Fibroblast of lung (primary cell): Measurements from ENCODE around the gene SPAG5. TPM values are rescaled to one million over a fixed set of nuclear protein-coding genes. Genes with fewer than 3 reads are reported as not detected.
A peak's percentile ranks its signal among the peaks of the same experiment; 100 is the strongest.

Experiments used
- DNase-seq, 2 donors: peaks; one replicate each; pipeline versions ENCODE4 v3.0.0 to v3.0.0-alpha.2; 2010; ENCODE audit warnings: low read depth in 2 of 2
- H2AFZ ChIP-seq: 2 replicates; pipeline ENCODE4 v1.5.1; 2012; ENCODE audit warnings: low read length, control low read depth, inconsistent platforms
- H3K27ac ChIP-seq: 2 replicates; pipeline ENCODE4 v1.5.1; 2011; ENCODE audit warnings: low read length, control low read depth; ENCODE audit not compliant: insufficient read depth
- H3K27me3 ChIP-seq: 2 replicates; pipeline ENCODE4 v1.5.1; 2011; ENCODE audit warnings: mild to moderate bottlenecking, low read length; ENCODE audit not compliant: control insufficient read depth, insufficient read depth
- H3K36me3 ChIP-seq: 2 replicates; pipeline ENCODE4 v1.5.1; 2011; ENCODE audit warnings: low read length; ENCODE audit not compliant: control insufficient read depth, insufficient read depth
- H3K4me1 ChIP-seq: 2 replicates; pipeline ENCODE4 v1.5.1; 2011; ENCODE audit warnings: low read length; ENCODE audit not compliant: control insufficient read depth, insufficient read depth; ENCODE audit errors: extremely low read depth
- H3K4me2 ChIP-seq: 2 replicates; pipeline ENCODE4 v1.5.1; 2011; ENCODE audit warnings: low read length, control low read depth; ENCODE audit not compliant: insufficient read depth; ENCODE audit errors: extremely low read depth
- H3K4me3 ChIP-seq, 4 experiments: fragments of 200-600 bp in 1 of 4; sonication (generic) in 1 of 4; replicated peaks in 1 of 4; 2 replicates each; pipeline ENCODE4 v1.5.1; 2011 to 2016; ENCODE audit warnings: low read length in 4 of 4, low read depth in 3 of 4, mild to moderate bottlenecking in 3 of 4, control low read depth in 2 of 4, inconsistent platforms in 1 of 4, mixed read lengths in 1 of 4; ENCODE audit not compliant: insufficient read depth in 1 of 4; ENCODE audit errors: control extremely low read depth in 1 of 4
- H3K79me2 ChIP-seq: 2 replicates; pipeline ENCODE4 v1.5.1; 2012; ENCODE audit warnings: mild to moderate bottlenecking, low read length, inconsistent platforms; ENCODE audit not compliant: control insufficient read depth, insufficient read depth
- H3K9ac ChIP-seq: 2 replicates; pipeline ENCODE4 v1.5.1; 2011; ENCODE audit warnings: mild to moderate bottlenecking, low read length, control low read depth; ENCODE audit not compliant: insufficient read depth
- H3K9me3 ChIP-seq: 2 replicates; pipeline ENCODE4 v1.5.1; 2012; ENCODE audit warnings: low read depth, low read length; ENCODE audit not compliant: control insufficient read depth, insufficient read depth
- H4K20me1 ChIP-seq: 2 replicates; pipeline ENCODE4 v1.5.1; 2011; ENCODE audit warnings: low read length; ENCODE audit not compliant: control insufficient read depth, insufficient read depth; ENCODE audit errors: extremely low read depth
- EZH2 ChIP-seq: IDR thresholded peaks from 2 replicates; pipeline ENCODE4 v1.5.1; 2012; ENCODE audit warnings: low read length, control low read depth, mild to moderate bottlenecking; ENCODE audit errors: missing control alignments
- polyA plus RNA-seq, 2 donors: library from polyadenylated mRNA; depleted of rRNA in 1 of 2; stranded (reverse) in 1 of 2; unstranded in 1 of 2; fragments of >200 nt; gene quantifications; 2 replicates each; pipeline ENCODE4 v1.2.1, GENCODE V29; 2011 to 2012; ENCODE audit warnings: missing spikeins in 1 of 2
- total RNA-seq: library from RNA; depleted of rRNA; stranded (reverse); fragments of >200 nt; gene quantifications from 2 replicates; pipeline ENCODE4 v1.2.1, GENCODE V29; 2014
- TF ChIP-seq, protein P1 (sequence below), 2 donors: IDR thresholded peaks in 1 of 2; conservative IDR thresholded peaks in 1 of 2; 1 replicate in 1 of 2; 2 replicates in 1 of 2; pipeline ENCODE4 v1.5.1; 2011 to 2012; ENCODE audit warnings: low read length in 2 of 2, control low read depth in 1 of 2, inconsistent platforms in 1 of 2, low read depth in 1 of 2, mild to moderate bottlenecking in 1 of 2

The SPAG5 gene
- total and polyA plus RNA-seq, 2 donors (not counting 1 experiment from before 2014, with no cell fraction given): 12.0 to 13.7 TPM

DNA sequence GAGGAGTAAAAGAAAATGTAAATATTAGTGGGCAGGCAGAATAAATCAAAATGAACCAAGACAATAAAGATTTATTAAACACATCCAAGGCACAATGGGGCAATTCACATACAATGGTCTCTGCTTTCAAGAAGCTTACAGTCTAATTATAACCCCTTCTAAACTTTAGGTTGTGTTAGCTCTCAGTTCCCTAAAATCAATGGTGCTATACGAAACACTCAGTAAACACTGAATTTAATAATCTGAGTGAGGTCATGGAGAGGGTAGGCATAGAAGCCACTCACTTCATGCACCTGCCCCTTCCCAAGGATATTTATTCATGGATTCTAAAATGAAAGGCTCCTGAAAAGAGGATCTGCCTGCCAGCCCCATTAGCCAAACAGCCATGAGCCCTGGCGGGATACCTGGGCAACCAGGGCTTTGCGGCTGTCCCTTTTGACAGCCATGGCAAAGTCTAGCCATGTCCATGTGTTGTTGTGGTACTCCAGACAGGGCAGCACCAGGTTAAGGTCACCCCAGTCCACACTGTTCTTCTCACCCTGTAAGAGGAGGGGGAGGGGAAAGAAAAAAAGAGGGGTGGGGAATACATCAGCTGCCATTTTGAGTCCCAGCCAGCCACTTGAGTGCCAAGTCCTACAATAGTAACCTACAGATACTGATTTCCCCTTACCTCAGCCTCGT is 16.6 kb upstream of the SPAG5 start:
- H2AFZ ChIP-seq: no peak overlapping the region
- no peaks in the 10 kb centered on the region for H3K4me1 ChIP-seq
- H3K9ac ChIP-seq: no peak overlapping the region
- H3K36me3 ChIP-seq: peaks cover 21% of the 10 kb centered on the region
- H3K79me2 ChIP-seq: no peaks in the 10 kb centered on the region
- H3K27me3 ChIP-seq: no peaks in the 10 kb centered on the region
- H3K27ac ChIP-seq: no peak overlapping the region
- no peaks in the 10 kb centered on the region for H3K9me3 ChIP-seq
- no peaks in the 10 kb centered on the region for H4K20me1 ChIP-seq
- DNase-seq: no peak
- H3K4me2 ChIP-seq: no peak overlapping the region
- no peak for TF ChIP-seq EZH2
- TF ChIP-seq, protein P1, sequence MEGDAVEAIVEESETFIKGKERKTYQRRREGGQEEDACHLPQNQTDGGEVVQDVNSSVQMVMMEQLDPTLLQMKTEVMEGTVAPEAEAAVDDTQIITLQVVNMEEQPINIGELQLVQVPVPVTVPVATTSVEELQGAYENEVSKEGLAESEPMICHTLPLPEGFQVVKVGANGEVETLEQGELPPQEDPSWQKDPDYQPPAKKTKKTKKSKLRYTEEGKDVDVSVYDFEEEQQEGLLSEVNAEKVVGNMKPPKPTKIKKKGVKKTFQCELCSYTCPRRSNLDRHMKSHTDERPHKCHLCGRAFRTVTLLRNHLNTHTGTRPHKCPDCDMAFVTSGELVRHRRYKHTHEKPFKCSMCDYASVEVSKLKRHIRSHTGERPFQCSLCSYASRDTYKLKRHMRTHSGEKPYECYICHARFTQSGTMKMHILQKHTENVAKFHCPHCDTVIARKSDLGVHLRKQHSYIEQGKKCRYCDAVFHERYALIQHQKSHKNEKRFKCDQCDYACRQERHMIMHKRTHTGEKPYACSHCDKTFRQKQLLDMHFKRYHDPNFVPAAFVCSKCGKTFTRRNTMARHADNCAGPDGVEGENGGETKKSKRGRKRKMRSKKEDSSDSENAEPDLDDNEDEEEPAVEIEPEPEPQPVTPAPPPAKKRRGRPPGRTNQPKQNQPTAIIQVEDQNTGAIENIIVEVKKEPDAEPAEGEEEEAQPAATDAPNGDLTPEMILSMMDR (conservative IDR thresholded peaks at IDR 0.05 in 1 of 2, IDR thresholded peaks at IDR 0.05 in 1 of 2; ENCODE audit: low read depth in 1 of 2, low read length in 2 of 2): no peak
- no peak overlapping the region for H3K4me3 ChIP-seq

DNA sequence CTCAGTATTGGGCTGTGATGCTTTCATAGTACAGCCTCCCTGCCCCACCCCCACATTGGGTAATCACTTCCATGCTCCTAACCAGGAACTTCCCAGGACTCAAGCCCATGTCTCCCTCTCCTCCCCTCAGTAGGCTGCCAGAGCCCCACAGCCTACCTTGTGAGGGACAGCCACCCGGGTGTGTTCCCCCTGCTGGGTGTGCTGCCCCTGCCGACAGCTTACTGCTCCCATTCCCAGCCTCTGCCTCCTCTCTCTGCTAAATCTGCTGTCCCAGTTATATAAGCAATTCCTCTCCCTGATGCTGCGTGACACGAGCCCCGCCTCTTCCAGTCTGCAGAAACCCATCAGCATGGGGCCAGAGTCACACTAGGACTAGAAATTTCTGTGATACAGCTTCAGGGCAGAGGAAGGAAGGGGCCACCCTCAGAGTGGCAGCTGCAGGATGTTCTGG is 15.1 kb upstream of the SPAG5 start, which contains the start of gene RSKR:
RSKR (minus strand) TSS at position 255 of the 451 bp plus-strand sequence; CDS start at position 231, 24 bp downstream.
- H2AFZ ChIP-seq: no peak within 1 kb of the TSS
- H4K20me1 ChIP-seq: no peaks in the 10 kb centered on the region
- no peak within 1 kb of the TSS for H3K27ac ChIP-seq
- H3K9ac ChIP-seq: no peak within 1 kb of the TSS
- H3K4me1 ChIP-seq: no peaks in the 10 kb centered on the region
- no peaks in the 10 kb centered on the region for H3K9me3 ChIP-seq
- H3K4me3 ChIP-seq: no peak within 1 kb of the TSS
- H3K27me3 ChIP-seq: no peaks in the 10 kb centered on the region
- DNase-seq: no peak
- no peak within 1 kb of the TSS for H3K4me2 ChIP-seq
- H3K36me3 ChIP-seq: peaks cover 17% of the 10 kb centered on the region
- H3K79me2 ChIP-seq: no peaks in the 10 kb centered on the region
- TF ChIP-seq EZH2: no peak

DNA sequence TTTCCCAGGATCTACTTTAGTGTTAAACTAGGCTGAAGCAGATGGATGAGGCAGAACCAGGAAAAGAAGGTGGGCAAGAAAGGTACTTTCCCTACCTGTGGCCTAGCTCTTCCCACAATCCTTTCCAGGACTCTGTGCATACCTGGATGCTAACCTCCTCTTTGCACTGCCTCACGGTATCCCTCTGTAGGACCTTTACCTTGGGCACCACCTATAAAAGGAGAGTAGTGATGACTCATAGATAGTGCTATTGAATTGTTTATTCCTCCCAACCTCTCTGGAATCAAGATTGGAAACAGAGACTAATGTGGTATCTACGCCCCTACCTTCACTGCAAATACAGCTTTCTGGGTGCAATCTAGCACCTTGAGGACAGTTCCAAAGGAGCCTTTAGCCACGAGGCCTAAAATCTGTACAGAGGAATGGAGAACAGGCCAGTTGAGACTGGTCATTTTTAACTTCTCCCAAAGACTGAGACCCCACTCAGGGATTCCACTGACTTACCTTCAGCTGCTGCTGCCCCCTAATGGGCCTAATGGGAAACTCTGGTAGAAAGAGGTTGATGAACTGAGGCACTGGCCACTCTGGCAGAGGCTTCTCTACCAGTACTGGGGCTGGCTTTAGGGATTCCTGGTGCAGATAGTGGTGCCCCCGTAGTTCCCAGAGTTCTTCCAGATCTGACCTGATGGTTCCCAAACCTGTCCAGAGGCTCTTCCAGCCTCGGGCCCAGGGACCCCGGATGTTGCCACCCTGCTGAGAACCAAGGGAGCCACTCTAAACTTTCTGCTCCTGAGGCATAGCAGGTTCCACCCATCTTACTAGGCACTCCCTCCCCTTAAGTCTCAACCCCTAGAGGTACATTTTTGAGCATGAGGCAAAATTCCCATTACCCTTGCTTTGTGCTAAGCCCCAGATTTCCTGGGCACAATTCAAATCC is 14.4 kb upstream of the SPAG5 start:
- Histone ChIP-seq H3K36me3 (peaks cover 14% of the 10 kb centered on the region), H3K9ac (no peak overlapping the region), H4K20me1 (no peaks in the 10 kb centered on the region), H3K4me1 (no peaks in the 10 kb centered on the region), H2AFZ (no peak overlapping the region), H3K9me3 (no peaks in the 10 kb centered on the region), H3K4me3 (no peak overlapping the region), H3K79me2 (no peaks in the 10 kb centered on the region), H3K4me2 (no peak overlapping the region), H3K27ac (no peak overlapping the region), H3K27me3 (no peaks in the 10 kb centered on the region)
- DNase-seq: peak; percentile 23 to 38
- TF ChIP-seq, protein P1 (conservative IDR thresholded peaks at IDR 0.05 in 1 of 2, IDR thresholded peaks at IDR 0.05 in 1 of 2; ENCODE audit: low read depth in 1 of 2, low read length in 2 of 2): peak; percentile 69 to 83
- no peak for TF ChIP-seq EZH2
